ENCODE data around the gene DENND2D. TPM values are rescaled to one million over a fixed set of nuclear protein-coding genes. Genes with fewer than 3 reads are reported as not detected.
"Not testable (repeated sequence)": the region's sequence is repeated elsewhere in the genome, so short reads cannot be mapped to it uniquely, and the experiment has no call there.

Gene DENND2D
- total RNA-seq, 2 experiments from 2014 or later, result 60.7 to 62.0 TPM

DNA sequence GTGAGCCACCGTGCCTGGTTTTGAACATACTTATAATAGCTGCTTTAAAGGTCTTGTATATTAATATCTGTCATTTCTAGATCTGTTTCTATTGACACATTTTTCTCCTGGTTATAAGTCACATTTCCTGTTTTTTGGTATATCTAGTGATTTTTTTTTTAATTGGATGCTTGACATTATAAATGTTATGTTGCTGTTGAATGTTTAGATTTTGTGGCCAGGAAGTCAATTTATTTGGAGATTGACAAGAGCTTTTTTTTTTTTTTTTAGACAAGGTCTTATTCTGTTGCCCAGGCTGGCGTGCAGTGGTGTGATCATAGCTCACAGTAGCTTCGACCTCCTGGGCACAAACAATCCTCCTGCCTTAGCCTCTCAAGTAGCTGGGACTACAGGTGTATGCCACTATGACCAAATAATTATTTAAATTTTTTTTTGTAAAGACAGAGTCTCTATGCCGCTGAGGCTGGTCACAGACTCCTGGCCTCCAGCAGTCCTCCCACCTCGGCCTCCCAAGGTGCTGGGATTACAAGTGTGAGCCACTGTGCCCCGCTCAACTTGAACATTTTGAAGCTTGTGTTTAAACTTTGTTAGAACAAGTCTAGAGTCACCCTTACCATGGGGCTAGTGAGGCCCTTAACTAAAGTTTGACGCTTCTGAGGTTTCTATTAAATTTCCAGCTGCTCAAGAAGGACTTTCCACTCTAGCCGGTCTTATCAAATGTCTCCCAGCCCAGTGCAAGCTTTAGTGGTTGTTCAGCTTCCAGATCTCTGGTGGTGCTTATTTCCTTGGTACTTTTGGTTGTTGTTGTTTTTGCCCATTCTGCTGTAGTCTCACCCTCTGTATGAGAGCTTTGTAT lies 18.5 kb upstream of the DENND2D start:
- H3K27ac Mint-ChIP-seq, result peak overlapping the region; percentile 98
- Histone ChIP-seq H3K36me3 (ENCODE audit: insufficient read depth, low read length) (no peaks in the 10 kb centered on the region), H3K27ac (ENCODE audit: low read depth in 1 of 2, low read length in 2 of 2) (peak overlapping the region; percentile 70 to 88), H3K27me3 (ENCODE audit: control insufficient read depth in 1 of 2, insufficient read depth in 2 of 2, low read length in 2 of 2) (no peaks in the 10 kb centered on the region), H3K4me1 (ENCODE audit: insufficient read depth, low read length) (peaks cover 97% of the 10 kb centered on the region), H3K4me3 (ENCODE audit: low read length) (no peak overlapping the region), H3K9me3 (ENCODE audit: control insufficient read depth in 1 of 2, insufficient read depth in 1 of 2, low read length in 2 of 2) (no peaks in the 10 kb centered on the region)
- TF ChIP-seq, protein P1, sequence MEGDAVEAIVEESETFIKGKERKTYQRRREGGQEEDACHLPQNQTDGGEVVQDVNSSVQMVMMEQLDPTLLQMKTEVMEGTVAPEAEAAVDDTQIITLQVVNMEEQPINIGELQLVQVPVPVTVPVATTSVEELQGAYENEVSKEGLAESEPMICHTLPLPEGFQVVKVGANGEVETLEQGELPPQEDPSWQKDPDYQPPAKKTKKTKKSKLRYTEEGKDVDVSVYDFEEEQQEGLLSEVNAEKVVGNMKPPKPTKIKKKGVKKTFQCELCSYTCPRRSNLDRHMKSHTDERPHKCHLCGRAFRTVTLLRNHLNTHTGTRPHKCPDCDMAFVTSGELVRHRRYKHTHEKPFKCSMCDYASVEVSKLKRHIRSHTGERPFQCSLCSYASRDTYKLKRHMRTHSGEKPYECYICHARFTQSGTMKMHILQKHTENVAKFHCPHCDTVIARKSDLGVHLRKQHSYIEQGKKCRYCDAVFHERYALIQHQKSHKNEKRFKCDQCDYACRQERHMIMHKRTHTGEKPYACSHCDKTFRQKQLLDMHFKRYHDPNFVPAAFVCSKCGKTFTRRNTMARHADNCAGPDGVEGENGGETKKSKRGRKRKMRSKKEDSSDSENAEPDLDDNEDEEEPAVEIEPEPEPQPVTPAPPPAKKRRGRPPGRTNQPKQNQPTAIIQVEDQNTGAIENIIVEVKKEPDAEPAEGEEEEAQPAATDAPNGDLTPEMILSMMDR (IDR thresholded peaks at IDR 0.05), result no peak
- no peak for ATAC-seq (ENCODE audit: poor library complexity)
- H3K9me3 Mint-ChIP-seq, result peaks cover 13% of the 10 kb centered on the region
- ChIA-PET CTCF (interaction anchor here (0.7 to 10.9 kb wide), 2 partner anchors 20 to 53 kb away, joined by 3 to 135 read pairs; partner anchors contain the start of gene DENND2D), POLR2A (interaction anchor here (0.8 to 22.0 kb wide), 15 partner anchors 10 to 545 kb away, joined by 3 to 756 read pairs (median 5); partner anchors contain the start of genes CEPT1, DENND2D, DRAM2 and LRIF1)
- H3K36me3 Mint-ChIP-seq (ENCODE audit: low read depth), result peaks cover 20% of the 10 kb centered on the region
- H3K27me3 Mint-ChIP-seq, result peaks cover 5% of the 10 kb centered on the region
- DNase-seq, result peak in 1 of 14 experiments; percentile 55
- peak overlapping the region; percentile 69 for H3K4me3 Mint-ChIP-seq
- H3K4me1 Mint-ChIP-seq (ENCODE audit: low read depth), result peaks cover 97% of the 10 kb centered on the region
- intact Hi-C loops (cut with DNase I, micrococcal nuclease), result loop anchor here (5.0 to 10.0 kb wide), 4 partner anchors 77 to 396 kb away; partner anchors contain the start of genes CEPT1 (in 1 of the 2), DRAM2 (in 1 of the 2), LRIF1 (in 1 of the 2) and RAP1A (in 1 of the 2)

DNA sequence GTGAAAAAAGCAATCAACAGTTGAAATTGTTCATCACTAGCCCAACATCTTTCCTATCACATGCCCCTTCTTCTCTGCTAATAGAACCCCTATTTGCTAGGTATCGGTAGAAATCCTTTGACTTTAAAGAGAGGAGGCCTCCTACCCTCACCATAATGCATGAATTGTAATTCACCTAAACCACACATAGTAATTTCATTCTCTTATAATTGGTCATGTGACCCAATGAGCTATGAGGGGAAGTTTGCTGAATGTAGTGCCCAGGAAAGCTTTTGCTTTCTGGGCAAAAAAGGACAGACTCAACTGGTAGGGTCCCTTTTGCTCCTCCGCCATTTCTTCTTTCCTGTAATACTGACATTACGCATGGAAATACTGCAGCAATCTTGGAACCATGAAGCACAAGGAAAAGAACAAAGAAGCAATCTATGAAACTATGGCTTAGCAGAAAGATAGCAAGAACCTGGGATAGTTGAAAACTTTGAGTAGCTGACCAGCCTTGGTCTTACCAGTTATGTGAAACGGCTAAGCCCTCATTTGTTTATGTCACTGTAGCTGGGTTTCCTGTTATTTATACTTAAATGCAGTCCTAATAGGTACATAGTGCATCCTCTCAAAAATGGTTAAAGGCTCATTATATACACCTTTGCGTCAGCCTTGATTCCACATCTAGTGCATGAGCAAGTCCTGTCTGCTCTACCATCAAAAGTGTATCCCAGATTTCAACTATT lies 16.9 kb upstream of the DENND2D start:
- peaks cover 5% of the 10 kb centered on the region for H3K27me3 Mint-ChIP-seq
- no peaks in the 10 kb centered on the region for H3K27me3 ChIP-seq (ENCODE audit: control insufficient read depth in 1 of 2, insufficient read depth in 2 of 2, low read length in 2 of 2)
- H3K36me3 ChIP-seq (ENCODE audit: insufficient read depth, low read length), result no peaks in the 10 kb centered on the region
- no peak overlapping the region for H3K4me3 ChIP-seq (ENCODE audit: low read length)
- H3K9me3 ChIP-seq (ENCODE audit: control insufficient read depth in 1 of 2, insufficient read depth in 1 of 2, low read length in 2 of 2), result no peaks in the 10 kb centered on the region
- H3K27ac Mint-ChIP-seq, result peak overlapping the region; percentile 98
- POLR2A ChIA-PET, result interaction anchor here (0.7 to 22.0 kb wide), 13 partner anchors 8 to 570 kb away, joined by 3 to 756 read pairs (median 6); partner anchors contain the start of genes CEPT1, CHI3L2, DENND2D and DRAM2
- TF ChIP-seq, protein P1 (IDR thresholded peaks at IDR 0.05), result no peak
- H3K4me1 Mint-ChIP-seq (ENCODE audit: low read depth), result peaks cover 99% of the 10 kb centered on the region
- DNase-seq (no peak), ATAC-seq (ENCODE audit: poor library complexity) (no peak)
- peak overlapping the region; percentile 76 to 88 for H3K27ac ChIP-seq (ENCODE audit: low read depth in 1 of 2, low read length in 2 of 2)
- peaks cover 13% of the 10 kb centered on the region for H3K9me3 Mint-ChIP-seq
- CTCF ChIA-PET, result interaction anchor here (2.7 to 10.9 kb wide), 2 partner anchors 10 to 18 kb away, joined by 10 to 135 read pairs; partner anchors contain the start of gene DENND2D
- intact Hi-C loops (cut with DNase I, micrococcal nuclease), result loop anchor here (5.0 to 10.0 kb wide), 4 partner anchors 75 to 397 kb away; partner anchors contain the start of genes CEPT1 (in 1 of the 2), DRAM2 (in 1 of the 2), LRIF1 (in 1 of the 2) and RAP1A (in 1 of the 2)
- H3K4me3 Mint-ChIP-seq, result peak overlapping the region; percentile 80
- peaks cover 26% of the 10 kb centered on the region for H3K36me3 Mint-ChIP-seq (ENCODE audit: low read depth)
- peaks cover 100% of the 10 kb centered on the region for H3K4me1 ChIP-seq (ENCODE audit: insufficient read depth, low read length)

DNA sequence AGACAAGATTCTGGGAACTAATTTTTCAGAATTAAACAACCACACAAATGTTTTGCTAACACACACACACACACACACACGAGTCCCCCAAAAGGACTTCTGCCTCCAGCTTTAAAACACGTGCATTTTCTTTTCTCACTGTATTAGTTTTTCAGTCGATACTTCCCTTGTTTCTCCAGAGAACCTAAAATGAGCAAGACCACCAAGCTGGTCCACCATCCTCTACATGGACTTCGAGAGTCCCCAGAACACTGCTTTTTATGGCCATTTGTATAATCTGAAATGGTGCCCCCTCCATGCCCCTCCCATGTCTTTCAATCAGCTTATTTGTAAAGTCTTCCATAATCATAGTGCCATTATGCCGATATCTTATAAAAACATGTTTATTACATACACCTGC lies 16.3 kb upstream of the DENND2D start:
- ChIA-PET CTCF (interaction anchor here (2.7 to 10.9 kb wide), 2 partner anchors 10 to 18 kb away, joined by 10 to 135 read pairs; partner anchors contain the start of gene DENND2D), POLR2A (interaction anchor here (0.7 to 22.0 kb wide), 11 partner anchors 10 to 570 kb away, joined by 3 to 756 read pairs (median 5); partner anchors contain the start of genes CEPT1, CHI3L2, DENND2D and DRAM2)
- no peaks in the 10 kb centered on the region for H3K9me3 ChIP-seq (ENCODE audit: control insufficient read depth in 1 of 2, insufficient read depth in 1 of 2, low read length in 2 of 2)
- no peaks in the 10 kb centered on the region for H3K27me3 ChIP-seq (ENCODE audit: control insufficient read depth in 1 of 2, insufficient read depth in 2 of 2, low read length in 2 of 2)
- no peak overlapping the region for H3K4me3 ChIP-seq (ENCODE audit: low read length)
- peak overlapping the region; percentile 98 for H3K27ac Mint-ChIP-seq
- DNase-seq (no peak), ATAC-seq (ENCODE audit: poor library complexity) (no peak)
- H3K9me3 Mint-ChIP-seq, result peaks cover 13% of the 10 kb centered on the region
- H3K4me1 Mint-ChIP-seq (ENCODE audit: low read depth), result peaks cover 97% of the 10 kb centered on the region
- H3K36me3 Mint-ChIP-seq (ENCODE audit: low read depth), result peaks cover 26% of the 10 kb centered on the region
- H3K4me3 Mint-ChIP-seq, result peak overlapping the region; percentile 80
- peaks cover 94% of the 10 kb centered on the region for H3K4me1 ChIP-seq (ENCODE audit: insufficient read depth, low read length)
- TF ChIP-seq, protein P1 (IDR thresholded peaks at IDR 0.05), result no peak
- peak overlapping the region; percentile 76 to 88 for H3K27ac ChIP-seq (ENCODE audit: low read depth in 1 of 2, low read length in 2 of 2)
- peaks cover 5% of the 10 kb centered on the region for H3K27me3 Mint-ChIP-seq
- intact Hi-C loops (cut with DNase I, micrococcal nuclease), result loop anchor here (1.0 to 10.0 kb wide), 7 partner anchors 9 to 398 kb away; partner anchors contain the start of genes CEPT1 (in 1 of the 2), DENND2D (in 1 of the 2), DRAM2 (in 1 of the 2) and LRIF1 (in 1 of the 2)
- H3K36me3 ChIP-seq (ENCODE audit: insufficient read depth, low read length), result no peaks in the 10 kb centered on the region

DNA sequence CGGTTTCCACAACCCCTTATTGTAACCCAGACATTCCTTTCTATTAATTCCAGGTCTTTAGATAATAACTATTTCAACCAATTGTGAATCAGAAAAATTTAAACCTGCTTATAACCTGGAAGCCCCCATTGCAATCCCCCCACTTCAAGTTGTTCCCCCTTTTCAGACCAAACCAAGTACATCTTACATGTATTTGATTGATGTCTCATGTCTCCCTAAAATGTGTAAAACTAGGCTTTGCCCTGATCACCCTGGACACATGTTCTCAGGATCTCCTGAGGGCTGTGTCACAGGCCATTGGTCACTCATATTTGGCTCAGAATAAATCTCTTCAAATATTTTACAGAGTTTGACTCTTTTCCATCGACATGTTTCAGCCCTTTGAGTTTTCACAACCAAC lies 14.8 kb upstream of the DENND2D start:
- CTCF ChIA-PET, result interaction anchor here (0.6 to 10.9 kb wide), 4 partner anchors 8 to 411 kb away, joined by 3 to 135 read pairs (median 7); partner anchors contain the start of gene DENND2D
- intact Hi-C loops (cut with DNase I, micrococcal nuclease), result loop anchor here (5.0 to 10.0 kb wide), 4 partner anchors 73 to 400 kb away; partner anchors contain the start of genes CEPT1 (in 1 of the 2), DRAM2 (in 1 of the 2), LRIF1 (in 1 of the 2) and RAP1A (in 1 of the 2)
- not testable (repeated sequence) for H3K27me3 ChIP-seq (ENCODE audit: control insufficient read depth in 1 of 2, insufficient read depth in 2 of 2, low read length in 2 of 2); H3K27me3 Mint-ChIP-seq; ATAC-seq (ENCODE audit: poor library complexity); H3K9me3 ChIP-seq (ENCODE audit: control insufficient read depth in 1 of 2, insufficient read depth in 1 of 2, low read length in 2 of 2); H3K36me3 ChIP-seq (ENCODE audit: insufficient read depth, low read length); DNase-seq
- peak overlapping the region; percentile 80 for H3K4me3 Mint-ChIP-seq
- H3K27ac Mint-ChIP-seq, result peak overlapping the region; percentile 98
- POLR2A ChIA-PET, result interaction anchor here (0.6 to 22.0 kb wide), 19 partner anchors 8 to 543 kb away, joined by 3 to 756 read pairs (median 4); partner anchors contain the start of genes CD53, CEPT1, CHI3L2 and DENND2D
- H3K36me3 Mint-ChIP-seq (ENCODE audit: low read depth), result peaks cover 26% of the 10 kb centered on the region
- peaks cover 94% of the 10 kb centered on the region for H3K4me1 Mint-ChIP-seq (ENCODE audit: low read depth)
- Histone ChIP-seq H3K4me3 (ENCODE audit: low read length) (peak overlapping the region; percentile 15), H3K4me1 (ENCODE audit: insufficient read depth, low read length) (peaks cover 80% of the 10 kb centered on the region), H3K27ac (ENCODE audit: low read depth in 1 of 2, low read length in 2 of 2) (peak overlapping the region; percentile 76 to 88)
- peaks cover 13% of the 10 kb centered on the region for H3K9me3 Mint-ChIP-seq
